Peyer's patch (tissue), 4 donors: ENCODE data around the gene DPYD.

Experiments used
- POLR2A ChIP-seq, 2 donors: fragments of 450-650 bp; IDR thresholded peaks; one replicate each; pipeline ENCODE4 v1.5.1; 2017; ENCODE audit warnings: antibody characterized with exemption in 2 of 2, mild to moderate bottlenecking in 2 of 2, moderate library complexity in 2 of 2
- TF ChIP-seq, protein P1 (sequence below), 6 experiments: fragments of 450-650 bp in 4 of 6; fragments of 200-600 bp in 2 of 6; sonication (generic) in 1 of 6; IDR thresholded peaks; one replicate each; pipeline ENCODE4 v1.5.1; 2017 to 2019; ENCODE audit warnings: antibody characterized with exemption in 6 of 6, mild to moderate bottlenecking in 3 of 6, moderate library complexity in 1 of 6

DNA sequence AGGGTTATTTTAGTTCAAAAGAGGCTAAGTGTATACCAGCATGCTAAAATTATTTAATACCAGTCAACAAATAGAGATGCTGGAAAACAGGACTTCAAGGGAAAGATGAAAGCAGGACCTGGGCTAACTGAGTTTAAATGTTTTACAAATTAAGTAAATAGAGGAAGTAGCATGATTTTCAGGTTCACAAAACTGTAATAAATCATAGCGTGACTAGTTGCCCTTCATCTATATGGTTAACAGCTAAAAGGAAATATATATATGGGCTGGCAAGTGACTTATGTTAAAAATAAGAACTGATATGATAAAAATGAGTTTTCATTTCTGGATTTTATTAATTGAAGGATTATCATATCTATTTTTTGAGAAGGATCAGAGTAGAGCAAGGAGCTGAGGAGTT, 25.6 kb downstream of the DPYD start:
- TF ChIP-seq, protein P1, sequence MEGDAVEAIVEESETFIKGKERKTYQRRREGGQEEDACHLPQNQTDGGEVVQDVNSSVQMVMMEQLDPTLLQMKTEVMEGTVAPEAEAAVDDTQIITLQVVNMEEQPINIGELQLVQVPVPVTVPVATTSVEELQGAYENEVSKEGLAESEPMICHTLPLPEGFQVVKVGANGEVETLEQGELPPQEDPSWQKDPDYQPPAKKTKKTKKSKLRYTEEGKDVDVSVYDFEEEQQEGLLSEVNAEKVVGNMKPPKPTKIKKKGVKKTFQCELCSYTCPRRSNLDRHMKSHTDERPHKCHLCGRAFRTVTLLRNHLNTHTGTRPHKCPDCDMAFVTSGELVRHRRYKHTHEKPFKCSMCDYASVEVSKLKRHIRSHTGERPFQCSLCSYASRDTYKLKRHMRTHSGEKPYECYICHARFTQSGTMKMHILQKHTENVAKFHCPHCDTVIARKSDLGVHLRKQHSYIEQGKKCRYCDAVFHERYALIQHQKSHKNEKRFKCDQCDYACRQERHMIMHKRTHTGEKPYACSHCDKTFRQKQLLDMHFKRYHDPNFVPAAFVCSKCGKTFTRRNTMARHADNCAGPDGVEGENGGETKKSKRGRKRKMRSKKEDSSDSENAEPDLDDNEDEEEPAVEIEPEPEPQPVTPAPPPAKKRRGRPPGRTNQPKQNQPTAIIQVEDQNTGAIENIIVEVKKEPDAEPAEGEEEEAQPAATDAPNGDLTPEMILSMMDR (IDR thresholded peaks at IDR 0.05) = no peak
- TF ChIP-seq POLR2A (IDR thresholded peaks at IDR 0.05) = no peak
